CD4-positive, alpha-beta T cell (primary cell): Measurements from ENCODE around the gene MCEE. TPM values are rescaled to one million over a fixed set of nuclear protein-coding genes. Genes with fewer than 3 reads are reported as not detected.

Experiments
- ATAC-seq: fragments of 200-7000 bp; cut with Tn5 transposase; one replicate; pipeline ENCODE4 v1.10.0; 2022; ENCODE audit warnings: mild to moderate bottlenecking; ENCODE audit not compliant: poor library complexity
- CTCF ChIA-PET: fragments of 350-600 bp; sonication (Branson Sonifier 250); formaldehyde crosslinking; loops from one replicate; lab custom pipeline; 2021; ENCODE audit warnings: antibody characterized with exemption, inconsistent platforms; lab: Charles Lee
- POLR2A ChIA-PET: fragments of 350-600 bp; sonication (Branson Sonifier 250); formaldehyde crosslinking; loops from one replicate; lab custom pipeline; 2021; ENCODE audit warnings: antibody characterized with exemption, inconsistent platforms; lab: Charles Lee
- DNase-seq, 14 experiments: peaks; one replicate each; pipeline ENCODE4 v3.0.0-alpha.2; 2013 to 2020; ENCODE audit warnings: mixed read lengths in 2 of 14
- H3K27ac ChIP-seq, 2 donors: one replicate each; pipeline versions ENCODE4 v1.5.1 to v1.7.0; 2013; ENCODE audit warnings: low read length in 2 of 2, low read depth in 1 of 2, mild to moderate bottlenecking in 1 of 2
- H3K27me3 ChIP-seq, 2 experiments: 1 replicate in 1 of 2; 2 replicates in 1 of 2; pipeline versions ENCODE4 v1.6.1 to v1.7.0; 2013; ENCODE audit warnings: low read length in 2 of 2, control low read depth in 1 of 2, mild to moderate bottlenecking in 1 of 2, moderate library complexity in 1 of 2; ENCODE audit not compliant: insufficient read depth in 2 of 2, control insufficient read depth in 1 of 2
- H3K36me3 ChIP-seq: one replicate; pipeline ENCODE4 v1.6.1; 2013; ENCODE audit warnings: low read length, control low read depth; ENCODE audit not compliant: insufficient read depth
- H3K4me1 ChIP-seq: one replicate; pipeline ENCODE4 v1.6.1; 2013; ENCODE audit warnings: low read length, control low read depth; ENCODE audit not compliant: insufficient read depth
- H3K4me3 ChIP-seq: one replicate; pipeline ENCODE4 v1.5.1; 2013; ENCODE audit warnings: mild to moderate bottlenecking, low read length, moderate library complexity
- H3K9me3 ChIP-seq, 2 experiments: 1 replicate in 1 of 2; 2 replicates in 1 of 2; pipeline versions ENCODE4 v1.6.1 to v1.7.0; 2013; ENCODE audit warnings: low read length in 2 of 2, mild to moderate bottlenecking in 2 of 2, control low read depth in 1 of 2, moderate library complexity in 1 of 2; ENCODE audit not compliant: control insufficient read depth in 1 of 2, insufficient read depth in 1 of 2
- H3K27ac Mint-ChIP-seq: one replicate; pipeline ENCODE4 v1.8.0; 2020; ENCODE audit warnings: mixed read lengths
- H3K27me3 Mint-ChIP-seq: one replicate; pipeline ENCODE4 v1.8.0; 2021; ENCODE audit warnings: mixed read lengths
- H3K36me3 Mint-ChIP-seq: one replicate; pipeline ENCODE4 v1.8.0; 2021; ENCODE audit warnings: low read depth, mixed read lengths
- H3K4me1 Mint-ChIP-seq: one replicate; pipeline ENCODE4 v1.8.0; 2021; ENCODE audit warnings: low read depth, mixed read lengths
- H3K4me3 Mint-ChIP-seq: one replicate; pipeline ENCODE4 v1.8.0; 2020; ENCODE audit warnings: mild to moderate bottlenecking, mixed read lengths
- H3K9me3 Mint-ChIP-seq: one replicate; pipeline ENCODE4 v1.8.0; 2020; ENCODE audit warnings: mixed read lengths
- CTCF ChIP-seq: fragments of 200-600 bp; IDR thresholded peaks from one replicate; pipeline ENCODE4 v1.8.0; 2022; ENCODE audit warnings: antibody characterized with exemption, mild to moderate bottlenecking
- intact Hi-C, 2 experiments: fragments of 100-400 bp; cut with DNase I in 1 of 2; cut with micrococcal nuclease in 1 of 2; formaldehyde crosslinking; loops; one replicate each; pipeline versions ENCODE4 v1.15.1 to v1.9.0; 2023 to 2025; cut with DNase I, micrococcal nuclease
- total RNA-seq, 174 experiments: library from RNA in 2 of 174; stranded (reverse) in 2 of 174; gene quantifications; one replicate each; pipeline ENCODE4 v1.2.3 and lab custom pipeline; 2021 to 2026

MCEE gene
- total RNA-seq, 2 experiments from 2014 or later, result 4.3 to 8.0 TPM

GRCh38 chr2:71154279-71154678 lies 24.2 kb upstream of the MCEE start:
- Mint-ChIP-seq H3K27ac (no peak overlapping the region), H3K4me1 (peaks cover 7% of the 10 kb centered on the region), H3K4me3 (no peak overlapping the region), H3K9me3 (no peaks in the 10 kb centered on the region), H3K27me3 (peaks cover 12% of the 10 kb centered on the region), H3K36me3 (peaks cover 21% of the 10 kb centered on the region)
- Histone ChIP-seq H3K9me3 (no peaks in the 10 kb centered on the region), H3K27ac (no peak overlapping the region), H3K36me3 (peaks cover 20% of the 10 kb centered on the region), H3K27me3 (no peaks in the 10 kb centered on the region), H3K4me3 (no peak overlapping the region), H3K4me1 (peaks cover 10% of the 10 kb centered on the region)
- TF ChIP-seq CTCF, result no peak
- ATAC-seq (no peak), DNase-seq (no peak)
- intact Hi-C loops, result no loop called here
- ChIA-PET CTCF (interaction anchor here (1.5 kb wide), 1 partner anchor 356 kb away, joined by 3 read pairs; no protein-coding TSS in a partner anchor), POLR2A (interaction anchor here (1.5 kb wide), 1 partner anchor 23 kb away, joined by 3 read pairs; no protein-coding TSS in a partner anchor)

DNA sequence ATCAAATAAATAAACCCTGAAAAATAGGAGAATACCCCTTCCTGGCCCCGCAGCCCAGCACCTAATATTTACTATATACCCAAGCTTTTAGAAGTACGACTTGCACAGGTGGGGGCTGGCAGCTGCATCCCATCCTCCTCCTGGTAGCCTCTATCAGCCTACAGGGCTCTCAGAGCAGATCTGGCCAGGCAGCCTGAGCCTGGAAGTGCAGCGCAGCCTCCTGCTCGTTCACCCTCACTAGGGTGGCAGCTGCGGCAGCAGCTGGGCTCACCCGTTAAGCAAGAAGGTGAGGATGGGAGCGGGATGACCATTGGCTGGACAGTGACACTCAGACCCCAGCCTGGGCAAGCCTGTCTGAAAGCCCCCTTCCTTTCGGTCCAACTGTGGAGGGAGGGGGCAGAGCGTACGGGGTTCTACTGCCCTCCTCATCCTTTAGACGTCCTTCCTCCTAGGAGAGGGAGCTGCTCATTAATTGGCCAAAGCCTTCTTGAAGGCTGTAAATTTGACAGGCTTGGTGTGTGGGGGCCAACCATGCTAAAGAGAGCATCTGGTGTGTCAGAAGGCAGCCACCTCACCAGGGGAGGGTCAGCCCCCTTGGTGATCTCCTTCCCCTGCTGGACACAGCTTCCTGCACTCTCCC lies 23.7 kb upstream of the MCEE start:
- TF ChIP-seq CTCF, result no peak
- H3K27ac ChIP-seq, result no peak overlapping the region
- H3K9me3 ChIP-seq, result no peaks in the 10 kb centered on the region
- Mint-ChIP-seq H3K36me3 (peaks cover 27% of the 10 kb centered on the region), H3K27me3 (peaks cover 12% of the 10 kb centered on the region), H3K27ac (no peak overlapping the region), H3K4me1 (peaks cover 7% of the 10 kb centered on the region), H3K9me3 (no peaks in the 10 kb centered on the region), H3K4me3 (no peak overlapping the region)
- intact Hi-C loops, result no loop called here
- peaks cover 10% of the 10 kb centered on the region for H3K4me1 ChIP-seq
- H3K27me3 ChIP-seq, result no peaks in the 10 kb centered on the region
- ChIA-PET CTCF (no interaction called here), POLR2A (interaction anchor here (1.5 kb wide), 1 partner anchor 23 kb away, joined by 3 read pairs; no protein-coding TSS in a partner anchor)
- H3K36me3 ChIP-seq, result peaks cover 26% of the 10 kb centered on the region
- no peak for ATAC-seq
- no peak overlapping the region for H3K4me3 ChIP-seq
- no peak for DNase-seq

GRCh38 chr2:71151620-71152019 lies 21.6 kb upstream of the MCEE start:
- Mint-ChIP-seq H3K4me3 (no peak overlapping the region), H3K27me3 (peaks cover 4% of the 10 kb centered on the region), H3K27ac (no peak overlapping the region), H3K9me3 (no peaks in the 10 kb centered on the region), H3K36me3 (peaks cover 46% of the 10 kb centered on the region), H3K4me1 (no peaks in the 10 kb centered on the region)
- POLR2A ChIA-PET, result no interaction called here
- CTCF ChIA-PET, result no interaction called here
- no peak overlapping the region for H3K4me3 ChIP-seq
- no peak for TF ChIP-seq CTCF
- no peaks in the 10 kb centered on the region for H3K27me3 ChIP-seq
- intact Hi-C loops, result no loop called here
- no peaks in the 10 kb centered on the region for H3K9me3 ChIP-seq
- ATAC-seq, result no peak
- peaks cover 44% of the 10 kb centered on the region for H3K36me3 ChIP-seq
- no peaks in the 10 kb centered on the region for H3K4me1 ChIP-seq
- no peak overlapping the region for H3K27ac ChIP-seq
- DNase-seq, result no peak
